Hindlimb muscle (tissue), 1 donor: Measurements from ENCODE around the gene KIAA1143. TPM values are rescaled to one million over a fixed set of nuclear protein-coding genes. Genes with fewer than 3 reads are reported as not detected.

Experiments used
- polyA plus RNA-seq: library from polyadenylated mRNA; unstranded; fragments of 120-200 nt; gene quantifications from one replicate; pipeline ENCODE4 v1.2.1, GENCODE V29; 2013; ENCODE audit not compliant: insufficient read length

The KIAA1143 gene
- polyA plus RNA-seq, 1 donor = 32.0 TPM

Other genes starting within 250 kb of the KIAA1143 start
- 7.3 TPM for gene ZKSCAN7, start 206.4 kb downstream of the KIAA1143 start, polyA plus RNA-seq
- 5.7 TPM for gene ZNF660, start 176.7 kb downstream of the KIAA1143 start, polyA plus RNA-seq
- gene ZNF197, start 136.6 kb downstream of the KIAA1143 start, polyA plus RNA-seq = 15.0 TPM
- 6.2 TPM for gene ZNF35, start 112.9 kb downstream of the KIAA1143 start, polyA plus RNA-seq
- 5.8 TPM for gene ZNF502, start 49.0 kb downstream of the KIAA1143 start, polyA plus RNA-seq
- 5.2 TPM for gene ZNF501, start 32.0 kb downstream of the KIAA1143 start, polyA plus RNA-seq
- 9.2 TPM for gene KIF15, start 175 bp upstream of the KIAA1143 start, polyA plus RNA-seq
- gene TMEM42, start 100.3 kb upstream of the KIAA1143 start, polyA plus RNA-seq = 13.7 TPM
- gene TGM4, start 113.0 kb upstream of the KIAA1143 start, polyA plus RNA-seq = not detected
- 41.0 TPM for gene ZDHHC3, start 214.6 kb upstream of the KIAA1143 start, polyA plus RNA-seq
- 42.1 TPM for gene EXOSC7, start 214.6 kb upstream of the KIAA1143 start, polyA plus RNA-seq